ENCODE measurements around the gene APC. TPM values are rescaled to one million over a fixed set of nuclear protein-coding genes. Genes with fewer than 3 reads are reported as not detected.

APC gene
- total and polyA plus RNA-seq, 4 donors: 4.8 to 36.2 (median 24.4) TPM

GRCh38 chr5:112737070-112737462 is 619 bp upstream of the APC start:
- TF ChIP-seq JUND (IDR thresholded peaks at IDR 0.05): no peak
- no peak for TF ChIP-seq ATF3 (IDR thresholded peaks at IDR 0.05)
- TF ChIP-seq NR2F2 (IDR thresholded peaks at IDR 0.05): no peak
- no peak for TF ChIP-seq SP1 (IDR thresholded peaks at IDR 0.05)
- TF ChIP-seq TAF1 (conservative IDR thresholded peaks at IDR 0.05): no peak
- no peak for TF ChIP-seq RXRA (IDR thresholded peaks at IDR 0.05)
- TF ChIP-seq, protein P1, sequence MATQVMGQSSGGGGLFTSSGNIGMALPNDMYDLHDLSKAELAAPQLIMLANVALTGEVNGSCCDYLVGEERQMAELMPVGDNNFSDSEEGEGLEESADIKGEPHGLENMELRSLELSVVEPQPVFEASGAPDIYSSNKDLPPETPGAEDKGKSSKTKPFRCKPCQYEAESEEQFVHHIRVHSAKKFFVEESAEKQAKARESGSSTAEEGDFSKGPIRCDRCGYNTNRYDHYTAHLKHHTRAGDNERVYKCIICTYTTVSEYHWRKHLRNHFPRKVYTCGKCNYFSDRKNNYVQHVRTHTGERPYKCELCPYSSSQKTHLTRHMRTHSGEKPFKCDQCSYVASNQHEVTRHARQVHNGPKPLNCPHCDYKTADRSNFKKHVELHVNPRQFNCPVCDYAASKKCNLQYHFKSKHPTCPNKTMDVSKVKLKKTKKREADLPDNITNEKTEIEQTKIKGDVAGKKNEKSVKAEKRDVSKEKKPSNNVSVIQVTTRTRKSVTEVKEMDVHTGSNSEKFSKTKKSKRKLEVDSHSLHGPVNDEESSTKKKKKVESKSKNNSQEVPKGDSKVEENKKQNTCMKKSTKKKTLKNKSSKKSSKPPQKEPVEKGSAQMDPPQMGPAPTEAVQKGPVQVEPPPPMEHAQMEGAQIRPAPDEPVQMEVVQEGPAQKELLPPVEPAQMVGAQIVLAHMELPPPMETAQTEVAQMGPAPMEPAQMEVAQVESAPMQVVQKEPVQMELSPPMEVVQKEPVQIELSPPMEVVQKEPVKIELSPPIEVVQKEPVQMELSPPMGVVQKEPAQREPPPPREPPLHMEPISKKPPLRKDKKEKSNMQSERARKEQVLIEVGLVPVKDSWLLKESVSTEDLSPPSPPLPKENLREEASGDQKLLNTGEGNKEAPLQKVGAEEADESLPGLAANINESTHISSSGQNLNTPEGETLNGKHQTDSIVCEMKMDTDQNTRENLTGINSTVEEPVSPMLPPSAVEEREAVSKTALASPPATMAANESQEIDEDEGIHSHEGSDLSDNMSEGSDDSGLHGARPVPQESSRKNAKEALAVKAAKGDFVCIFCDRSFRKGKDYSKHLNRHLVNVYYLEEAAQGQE (IDR thresholded peaks at IDR 0.05): no peak
- no peak for TF ChIP-seq FOXA2 (IDR thresholded peaks at IDR 0.05)
- no peak for TF ChIP-seq HNF4A (conservative IDR thresholded peaks at IDR 0.05)
- TF ChIP-seq RAD21 (IDR thresholded peaks at IDR 0.05): no peak
- TF ChIP-seq CTCF (IDR thresholded peaks at IDR 0.05; ENCODE audit: low read depth, low read length, missing input control): no peak
- no peak for TF ChIP-seq MAX (IDR thresholded peaks at IDR 0.05)
- TF ChIP-seq HNF4G (IDR thresholded peaks at IDR 0.05): no peak
- TF ChIP-seq GABPA (IDR thresholded peaks at IDR 0.05 in 1 of 2, conservative IDR thresholded peaks at IDR 0.05 in 1 of 2): no peak
- TF ChIP-seq, protein P2, sequence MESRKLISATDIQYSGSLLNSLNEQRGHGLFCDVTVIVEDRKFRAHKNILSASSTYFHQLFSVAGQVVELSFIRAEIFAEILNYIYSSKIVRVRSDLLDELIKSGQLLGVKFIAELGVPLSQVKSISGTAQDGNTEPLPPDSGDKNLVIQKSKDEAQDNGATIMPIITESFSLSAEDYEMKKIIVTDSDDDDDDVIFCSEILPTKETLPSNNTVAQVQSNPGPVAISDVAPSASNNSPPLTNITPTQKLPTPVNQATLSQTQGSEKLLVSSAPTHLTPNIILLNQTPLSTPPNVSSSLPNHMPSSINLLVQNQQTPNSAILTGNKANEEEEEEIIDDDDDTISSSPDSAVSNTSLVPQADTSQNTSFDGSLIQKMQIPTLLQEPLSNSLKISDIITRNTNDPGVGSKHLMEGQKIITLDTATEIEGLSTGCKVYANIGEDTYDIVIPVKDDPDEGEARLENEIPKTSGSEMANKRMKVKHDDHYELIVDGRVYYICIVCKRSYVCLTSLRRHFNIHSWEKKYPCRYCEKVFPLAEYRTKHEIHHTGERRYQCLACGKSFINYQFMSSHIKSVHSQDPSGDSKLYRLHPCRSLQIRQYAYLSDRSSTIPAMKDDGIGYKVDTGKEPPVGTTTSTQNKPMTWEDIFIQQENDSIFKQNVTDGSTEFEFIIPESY (IDR thresholded peaks at IDR 0.05): no peak
- no peak for TF ChIP-seq FOXA1 (IDR thresholded peaks at IDR 0.05)
- no peak for TF ChIP-seq EGR1 (IDR thresholded peaks at IDR 0.05; ENCODE audit: low read depth in 2 of 2)
- H3K4me3 ChIP-seq (ENCODE audit: low read depth in 1 of 3, low read length in 3 of 3): peak overlapping the region in 2 of 3 donors; percentile 48 to 54
- no peak overlapping the region for H3K27ac ChIP-seq (ENCODE audit: low read depth in 1 of 2, low read length in 2 of 2)
- H3K9me3 ChIP-seq (ENCODE audit: control insufficient read depth in 4 of 4, low read length in 3 of 4): no peaks in the 10 kb centered on the region
- H3K36me3 ChIP-seq (ENCODE audit: control insufficient read depth in 4 of 4, insufficient read depth in 3 of 4, low read depth in 1 of 4, low read length in 3 of 4): no peaks in the 10 kb centered on the region
- H3K9ac ChIP-seq (ENCODE audit: low read depth in 1 of 2, low read length in 2 of 2): no peak overlapping the region
- no peak for DNase-seq (ENCODE audit: low spot score)
- WGBS: 38% methylated on average over 3 of the region's 3 CpGs
- H3K27me3 ChIP-seq (ENCODE audit: control insufficient read depth in 4 of 4, insufficient read depth in 4 of 4, low read length in 3 of 4): no peaks in the 10 kb centered on the region
- peaks cover 0 to 13% (median 0%) of the 10 kb centered on the region in 4 donors for H3K4me1 ChIP-seq (ENCODE audit: control insufficient read depth in 4 of 4, insufficient read depth in 4 of 4, low read length in 3 of 4)

All from liver (tissue), 9 donors.